Gastroesophageal sphincter (tissue), 4 donors: ENCODE data around the gene VSIG8. TPM values are rescaled to one million over a fixed set of nuclear protein-coding genes. Genes with fewer than 3 reads are reported as not detected.

ENCODE experiments used
- ATAC-seq: fragments of 150-250 bp; one replicate; pipeline ENCODE4 v1.9.1; 2016; ENCODE audit warnings: mild to moderate bottlenecking, moderate library complexity
- H3K27ac ChIP-seq, 4 donors: fragments of 200-600 bp; sonication (generic) in 3 of 4; 1 replicate in 3 of 4; 2 replicates in 1 of 4; pipeline ENCODE4 v1.5.1; 2016 to 2019
- H3K27me3 ChIP-seq: fragments of 200-600 bp; sonication (generic); one replicate; pipeline ENCODE4 v1.5.1; 2019
- H3K36me3 ChIP-seq, 2 donors: fragments of 200-600 bp; sonication (generic); one replicate each; pipeline ENCODE4 v1.5.1; 2019; ENCODE audit warnings: control low read depth in 1 of 2
- H3K4me1 ChIP-seq, 3 donors: fragments of 200-600 bp; sonication (generic); 1 replicate in 2 of 3; 2 replicates in 1 of 3; pipeline ENCODE4 v1.5.1; 2016 to 2019; ENCODE audit warnings: control low read depth in 2 of 3
- H3K4me3 ChIP-seq, 2 donors: fragments of 200-600 bp; sonication (generic); one replicate each; pipeline ENCODE4 v1.5.1; 2019; ENCODE audit warnings: mild to moderate bottlenecking in 1 of 2, moderate library complexity in 1 of 2
- H3K9me3 ChIP-seq, 3 donors: fragments of 200-600 bp; sonication (generic); one replicate each; pipeline ENCODE4 v1.5.1; 2017 to 2019; ENCODE audit warnings: control low read depth in 2 of 3
- CTCF ChIP-seq, 4 experiments: fragments of 200-600 bp in 2 of 4; fragments of 450-650 bp in 2 of 4; sonication (generic) in 1 of 4; IDR thresholded peaks; one replicate each; pipeline ENCODE4 v1.5.1; 2017 to 2019; ENCODE audit warnings: antibody characterized with exemption in 4 of 4, mild to moderate bottlenecking in 2 of 4, moderate library complexity in 2 of 4
- EP300 ChIP-seq: sonication (generic); formaldehyde crosslinking; IDR thresholded peaks from one replicate; pipeline ENCODE4 v1.6.1; 2017; ENCODE audit warnings: antibody characterized with exemption, mild to moderate bottlenecking
- POLR2A ChIP-seq, 2 donors: fragments of 450-650 bp; IDR thresholded peaks; one replicate each; pipeline ENCODE4 v1.6.1; 2017; ENCODE audit warnings: antibody characterized with exemption in 2 of 2, mild to moderate bottlenecking in 2 of 2, moderate library complexity in 1 of 2
- POLR2AphosphoS5 ChIP-seq: sonication (generic); formaldehyde crosslinking; IDR thresholded peaks from one replicate; pipeline ENCODE4 v1.6.1; 2017; ENCODE audit warnings: antibody characterized with exemption
- WGBS, 2 donors: methylation state at CpG; one replicate each; pipeline ENCODE4 v1.1.5; 2018; ENCODE audit warnings: low coverage in 1 of 2; 5-methylcytosine and 5-hydroxymethylcytosine counted together
- total RNA-seq, 4 donors: library from RNA; depleted of rRNA; stranded (reverse); fragments of >200 nt; gene quantifications; one replicate each; pipeline ENCODE4 v1.1.0, GENCODE V29; 2016

Gene VSIG8
- total RNA-seq, 4 donors from 2014 or later = not detected

DNA sequence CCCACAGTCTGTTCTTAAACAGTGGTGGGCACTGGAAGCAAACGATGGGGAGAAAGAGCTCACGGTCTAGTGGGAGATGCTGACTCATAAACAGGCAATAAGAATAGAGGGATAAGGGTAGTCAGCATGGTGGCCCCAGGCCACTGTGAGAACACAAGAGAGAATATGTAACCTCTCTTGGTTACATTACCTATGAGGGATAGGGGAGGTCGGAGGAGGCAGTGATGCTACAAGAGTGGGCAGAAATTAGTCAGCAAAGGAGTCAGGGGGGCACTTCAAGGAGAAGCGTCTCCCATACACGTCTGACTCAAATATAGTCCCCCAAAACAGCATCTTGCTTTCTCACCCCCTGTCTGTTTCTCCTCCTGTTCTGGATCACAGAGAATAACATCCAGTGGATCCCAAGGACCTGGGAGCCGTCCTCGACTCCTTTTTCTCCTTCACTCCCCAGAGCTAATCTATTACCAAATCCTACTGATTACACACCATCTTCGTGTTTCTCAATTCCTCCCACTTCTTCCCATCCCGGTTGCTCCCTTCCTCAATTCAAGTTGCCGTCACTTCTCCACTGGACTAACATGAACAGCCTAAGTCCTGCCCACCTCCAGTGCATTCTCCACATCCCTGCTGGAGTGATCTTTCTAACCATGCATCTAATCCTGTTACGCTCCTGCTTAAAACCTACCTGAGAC, 33.7 kb downstream of the VSIG8 start:
- no peaks in the 10 kb centered on the region for H3K9me3 ChIP-seq

GRCh38 chr1:159828176-159828575, 34.3 kb downstream of the VSIG8 start:
- Histone ChIP-seq H3K36me3 (no peaks in the 10 kb centered on the region), H3K4me1 (no peaks in the 10 kb centered on the region), H3K27ac (no peak overlapping the region), H3K4me3 (no peak overlapping the region), H3K9me3 (no peaks in the 10 kb centered on the region), H3K27me3 (peaks cover 18% of the 10 kb centered on the region)
- TF ChIP-seq EP300 (no peak), POLR2A (IDR thresholded peaks at IDR 0.05) (no peak), CTCF (IDR thresholded peaks at IDR 0.05) (no peak), POLR2AphosphoS5 (no peak)
- WGBS, 2 donors = 0 to 100% methylated on average over 1 of the region's 3 CpGs
- no peak for ATAC-seq

More for the DNA sequence above, 33.7 kb downstream of the VSIG8 start:
- H3K4me3 ChIP-seq = no peak overlapping the region
- no peak for TF ChIP-seq EP300
- TF ChIP-seq POLR2AphosphoS5 = no peak
- no peak for TF ChIP-seq POLR2A (IDR thresholded peaks at IDR 0.05)
- no peak for TF ChIP-seq CTCF (IDR thresholded peaks at IDR 0.05)
- H3K4me1 ChIP-seq = no peaks in the 10 kb centered on the region
- peaks cover 13% of the 10 kb centered on the region for H3K27me3 ChIP-seq
- no peak overlapping the region for H3K27ac ChIP-seq
- no peaks in the 10 kb centered on the region for H3K36me3 ChIP-seq
- no peak for ATAC-seq
- 80 to 85% methylated on average over 8 to 10 of the region's 11 CpGs for WGBS, 2 donors

GRCh38 chr1:159827549-159827948, 34.9 kb downstream of the VSIG8 start:
- WGBS, 2 donors = 60 to 93% methylated on average over 1 to 2 of the region's 3 CpGs
- H3K9me3 ChIP-seq = no peaks in the 10 kb centered on the region
- TF ChIP-seq EP300 = no peak
- TF ChIP-seq POLR2A (IDR thresholded peaks at IDR 0.05) = no peak
- no peak for TF ChIP-seq POLR2AphosphoS5
- no peak for TF ChIP-seq CTCF (IDR thresholded peaks at IDR 0.05)
- H3K4me3 ChIP-seq = no peak overlapping the region
- H3K36me3 ChIP-seq = no peaks in the 10 kb centered on the region
- ATAC-seq = no peak
- H3K27me3 ChIP-seq = peaks cover 25% of the 10 kb centered on the region
- H3K4me1 ChIP-seq = no peaks in the 10 kb centered on the region
- no peak overlapping the region for H3K27ac ChIP-seq

DNA sequence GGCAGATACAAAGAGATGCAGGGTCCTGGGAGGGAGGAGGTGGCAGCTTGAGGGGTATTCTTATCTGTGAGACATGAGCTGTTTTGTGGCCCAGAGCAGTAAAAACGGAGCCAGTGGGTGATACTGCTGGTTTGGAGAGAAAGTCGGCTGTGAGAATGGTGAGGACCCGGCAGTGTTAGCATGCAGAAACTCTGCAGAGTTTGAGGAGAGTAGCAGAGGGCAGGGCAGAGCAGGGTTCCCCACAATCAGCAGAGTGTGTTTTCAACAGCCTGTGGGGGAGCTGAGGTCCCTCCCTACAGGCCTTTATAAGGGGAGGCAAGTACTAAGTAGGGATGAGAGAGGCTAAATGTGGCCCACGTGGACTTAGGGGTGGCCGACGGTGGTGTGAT, 35.4 kb downstream of the VSIG8 start:
- no peaks in the 10 kb centered on the region for H3K36me3 ChIP-seq
- 75 to 94% methylated on average over 3 to 4 of the region's 6 CpGs for WGBS, 2 donors
- no peak for TF ChIP-seq POLR2A (IDR thresholded peaks at IDR 0.05)
- no peak for TF ChIP-seq EP300
- no peak for TF ChIP-seq POLR2AphosphoS5
- TF ChIP-seq CTCF (IDR thresholded peaks at IDR 0.05) = no peak
- peaks cover 26% of the 10 kb centered on the region for H3K27me3 ChIP-seq
- H3K9me3 ChIP-seq = no peaks in the 10 kb centered on the region
- no peak overlapping the region for H3K4me3 ChIP-seq
- ATAC-seq = no peak
- no peak overlapping the region for H3K27ac ChIP-seq
- no peaks in the 10 kb centered on the region for H3K4me1 ChIP-seq

GRCh38 chr1:159826441-159827101, 35.9 kb downstream of the VSIG8 start, which contains the start of gene SLAMF8:
Gene SLAMF8 (plus strand): TSS chr1:159826873. CDS start chr1:159826899, 26 bp downstream.
- Histone ChIP-seq H3K27me3 (peaks cover 30% of the 10 kb centered on the region), H3K9me3 (no peaks in the 10 kb centered on the region), H3K4me3 (no peak within 1 kb of the TSS), H3K4me1 (no peaks in the 10 kb centered on the region), H3K27ac (no peak within 1 kb of the TSS), H3K36me3 (no peaks in the 10 kb centered on the region)
- WGBS, 2 donors = 72 to 78% methylated on average over 3 to 5 of the region's 11 CpGs
- no peak for ATAC-seq
- TF ChIP-seq EP300 = no peak
- no peak for TF ChIP-seq CTCF (IDR thresholded peaks at IDR 0.05)
- no peak for TF ChIP-seq POLR2A (IDR thresholded peaks at IDR 0.05)
- TF ChIP-seq POLR2AphosphoS5 = no peak
